GM21360 (cell line): ENCODE measurements around the gene HS6ST3.

Source experiments
- ATAC-seq: cut with Tn5 transposase; IDR thresholded peaks from one replicate; pipeline ENCODE4 v1.9.1; 2021; ENCODE audit warnings: mild to moderate bottlenecking, moderate library complexity; ENCODE audit not compliant: unreplicated experiment

Gene HS6ST3

DNA sequence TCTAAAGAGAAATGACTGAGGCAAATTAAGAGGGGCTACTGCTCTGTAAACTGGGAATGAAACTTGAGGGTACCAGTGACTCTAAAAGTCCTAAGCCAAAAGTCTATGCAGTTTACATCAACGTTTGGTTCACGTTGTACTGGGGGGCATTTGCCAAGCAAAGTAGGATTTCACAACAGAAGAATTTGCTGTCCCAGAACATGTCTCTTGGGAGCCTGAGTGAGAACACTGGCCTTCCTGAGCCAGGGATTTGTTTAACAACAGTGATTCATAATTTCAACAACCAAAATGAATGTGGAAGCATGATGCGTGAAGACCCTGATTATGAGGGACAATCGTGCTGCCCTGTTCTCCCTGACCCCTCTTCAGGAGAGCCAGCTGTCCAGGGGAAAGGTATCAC, 726.4 kb downstream of the HS6ST3 start:
- ATAC-seq = no peak

DNA sequence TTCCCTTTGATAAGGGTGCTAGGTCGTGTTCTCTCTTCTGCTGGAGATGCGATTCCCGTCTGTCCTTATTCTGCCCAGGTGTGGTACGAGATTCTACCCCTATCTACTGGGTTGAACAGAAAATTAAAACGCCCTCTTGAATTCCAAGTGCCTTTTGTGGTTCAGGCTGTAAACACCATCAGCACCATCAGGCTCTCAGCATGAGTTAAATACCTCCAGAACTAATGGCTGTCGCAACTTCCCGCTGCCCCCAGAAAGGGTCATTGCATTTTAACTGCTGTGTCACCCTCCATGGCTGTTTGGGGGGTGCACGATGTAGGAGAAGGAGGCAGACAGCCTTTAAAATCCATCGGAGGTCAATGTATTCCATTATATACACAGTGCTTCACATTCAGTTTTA, 727.0 kb downstream of the HS6ST3 start:
- ATAC-seq = no peak

DNA sequence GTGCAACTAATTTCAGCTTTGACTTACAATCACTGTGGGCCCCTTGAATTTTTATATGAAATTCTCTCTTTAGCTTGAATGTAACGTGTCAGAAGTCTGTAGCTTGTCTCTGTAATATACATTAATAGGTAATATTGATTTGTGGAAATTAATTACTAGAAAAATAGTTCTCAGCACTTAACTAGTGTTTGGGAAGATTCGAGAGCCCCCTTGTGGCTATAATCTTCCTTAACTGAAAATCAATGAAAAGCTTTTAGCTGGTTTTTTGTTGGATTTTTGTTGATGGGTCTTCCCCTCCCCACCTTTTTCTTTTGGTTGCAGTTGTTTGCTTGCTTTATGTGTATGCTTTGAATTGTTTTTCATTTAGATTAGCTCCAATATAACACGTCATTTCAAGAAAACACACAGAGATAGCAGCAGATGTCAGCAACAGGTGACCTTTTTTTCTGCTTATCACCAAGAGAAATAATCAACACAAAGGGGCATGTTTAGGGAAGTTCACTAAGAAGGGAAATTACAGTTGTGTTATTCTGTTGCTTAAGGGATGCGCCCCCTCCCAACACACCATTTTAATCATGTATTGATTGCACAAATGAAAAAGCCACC, 727.5 kb downstream of the HS6ST3 start:
- no peak for ATAC-seq

DNA sequence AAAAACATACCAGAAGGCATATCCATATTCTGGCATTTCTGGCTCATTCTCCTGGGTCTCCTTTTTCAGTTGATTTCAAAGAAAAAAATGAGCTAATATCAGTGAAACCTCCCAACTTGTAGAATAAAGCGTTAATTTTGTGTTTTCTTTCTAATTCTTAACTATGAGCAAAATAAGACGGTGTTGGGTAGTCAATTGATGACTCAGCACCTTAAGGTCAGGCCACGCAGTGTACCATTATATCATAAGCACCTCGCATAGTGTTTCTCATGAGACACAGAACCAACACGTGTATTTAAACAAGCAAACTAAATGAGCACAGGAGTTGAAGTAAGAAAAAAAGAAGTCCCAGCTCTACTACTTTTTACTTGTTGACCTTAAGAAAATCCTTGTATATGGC, 729.5 kb downstream of the HS6ST3 start:
- ATAC-seq = no peak

DNA sequence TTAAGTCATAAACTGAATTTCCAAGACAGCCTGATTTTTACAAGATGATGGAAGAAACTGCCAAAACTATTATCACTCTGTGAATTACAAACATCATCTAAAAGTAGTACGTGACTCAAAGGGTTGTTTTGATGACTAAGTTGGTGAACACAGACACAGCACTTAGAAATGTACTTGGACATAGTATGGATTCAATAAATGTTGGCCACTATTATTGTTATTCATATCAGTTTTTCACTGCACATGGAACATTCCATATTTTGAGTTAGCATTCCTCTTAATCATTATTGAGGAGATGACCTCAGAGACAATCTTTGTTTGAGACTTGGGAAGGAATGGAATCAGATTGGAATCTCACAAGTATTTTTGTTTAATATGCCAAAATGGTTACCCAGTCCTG, 731.5 kb downstream of the HS6ST3 start:
- no peak for ATAC-seq

DNA sequence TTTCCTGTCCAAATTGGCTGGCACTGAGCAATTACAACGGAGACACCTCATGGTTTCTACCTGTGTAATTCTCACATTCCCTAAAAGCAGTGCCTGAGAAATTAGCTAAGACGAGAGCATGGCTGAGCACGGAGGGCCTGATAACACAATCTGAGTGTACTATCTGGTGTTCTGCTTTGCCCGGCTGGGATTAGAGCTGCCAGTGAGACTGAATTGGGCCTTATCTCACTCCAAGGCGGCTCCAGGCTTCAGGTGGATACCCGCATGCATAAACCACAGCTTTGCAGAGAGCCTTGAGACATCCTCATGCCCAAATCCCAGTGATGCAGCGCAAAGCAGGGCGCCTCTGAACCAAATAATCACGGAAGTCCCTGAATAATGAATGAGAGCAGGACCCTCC, 732.1 kb downstream of the HS6ST3 start:
- ATAC-seq = no peak

DNA sequence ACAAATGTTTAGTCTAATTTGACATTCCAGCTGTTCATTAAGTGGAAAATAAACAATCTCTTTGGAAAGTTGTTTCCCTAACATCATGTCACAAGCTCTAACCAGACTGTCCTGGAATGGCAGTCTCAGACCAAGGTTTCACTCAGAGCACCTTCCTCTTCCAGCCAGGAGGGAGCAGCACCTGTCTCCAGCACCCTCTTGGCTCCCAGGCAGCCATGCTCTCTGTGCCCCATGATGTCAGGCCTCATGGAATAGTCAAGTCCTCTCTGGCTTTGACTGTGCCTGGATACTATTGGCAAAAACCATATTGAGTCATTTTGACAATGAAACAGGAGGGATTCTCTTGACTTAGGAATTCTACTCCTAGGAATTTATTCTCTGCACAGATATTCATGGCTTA, 733.0 kb downstream of the HS6ST3 start:
- peak; percentile 88 for ATAC-seq

DNA sequence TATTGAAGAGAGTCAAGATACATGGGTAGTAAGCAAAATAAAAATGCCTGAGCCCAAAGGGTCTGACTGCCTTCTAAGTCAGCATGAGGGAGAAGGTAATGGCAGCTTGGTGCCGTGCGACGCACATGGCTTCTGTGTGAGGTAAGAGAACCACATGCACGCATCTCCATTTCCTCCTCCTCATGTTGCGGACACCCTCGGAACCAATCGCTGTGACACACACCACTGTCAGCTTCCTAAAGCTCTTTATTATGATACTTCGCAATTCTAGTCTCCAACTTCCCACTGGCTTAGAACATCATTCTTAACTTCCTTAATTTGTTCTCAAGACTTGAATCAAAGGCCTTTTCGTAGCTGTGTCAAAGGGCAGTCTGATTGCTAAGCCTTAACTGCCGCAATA, 734.2 kb downstream of the HS6ST3 start:
- no peak for ATAC-seq

DNA sequence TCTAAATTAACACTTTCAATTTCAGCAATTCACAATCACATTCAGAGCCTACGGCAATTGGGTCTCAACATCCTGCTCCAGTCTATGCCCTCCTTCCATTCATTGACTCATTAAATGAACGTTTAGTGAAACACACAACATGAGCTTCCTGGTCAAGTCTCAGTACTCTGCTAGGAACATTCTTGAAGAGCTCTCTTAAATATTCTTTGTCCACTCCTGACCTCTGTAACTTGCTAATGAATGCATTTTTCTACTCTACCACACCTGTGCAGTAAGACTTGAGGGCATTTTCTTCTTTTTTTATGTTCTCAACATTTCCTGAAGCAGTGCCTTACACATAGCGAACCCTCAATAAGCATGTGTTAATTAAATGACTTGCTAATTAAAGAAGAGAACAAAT, 735.7 kb downstream of the HS6ST3 start:
- no peak for ATAC-seq

DNA sequence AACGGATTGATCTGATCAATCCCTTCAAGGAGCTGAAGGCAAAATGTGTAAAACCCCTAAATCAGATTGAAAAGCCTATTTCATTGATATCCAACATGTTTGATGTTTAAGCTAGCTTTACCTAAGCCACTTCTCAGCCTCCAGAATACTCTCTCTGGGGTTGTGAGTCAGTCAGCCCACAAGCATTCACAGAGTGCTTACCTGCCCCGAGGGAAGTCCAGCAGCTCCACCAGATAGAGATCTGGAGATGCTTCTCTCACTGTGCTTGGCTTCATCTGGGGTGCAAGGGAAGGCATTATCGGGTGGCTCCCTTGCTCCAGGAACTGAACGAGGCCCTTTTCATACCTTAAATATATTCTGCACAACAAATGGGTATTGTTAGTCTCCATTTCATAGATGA, 744.7 kb downstream of the HS6ST3 start:
- ATAC-seq = no peak

DNA sequence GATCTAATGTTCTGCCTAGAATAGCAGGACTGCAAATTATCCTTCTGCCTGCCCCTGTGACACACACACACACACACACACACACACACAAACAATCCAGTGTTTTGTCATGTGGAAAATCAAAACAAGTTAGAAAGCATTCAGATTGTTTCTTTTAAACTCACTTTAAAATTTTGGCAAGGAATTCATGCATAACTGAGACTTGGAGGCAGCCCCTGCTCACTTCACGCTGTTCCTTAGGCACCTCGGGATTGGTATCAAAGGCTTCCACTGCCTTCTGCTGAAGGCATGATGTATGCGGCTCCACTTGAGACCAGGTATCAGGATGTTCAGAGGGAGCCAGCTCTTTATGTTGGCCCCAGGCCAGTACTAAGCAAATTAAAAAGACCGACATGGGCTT, 745.6 kb downstream of the HS6ST3 start:
- no peak for ATAC-seq

DNA sequence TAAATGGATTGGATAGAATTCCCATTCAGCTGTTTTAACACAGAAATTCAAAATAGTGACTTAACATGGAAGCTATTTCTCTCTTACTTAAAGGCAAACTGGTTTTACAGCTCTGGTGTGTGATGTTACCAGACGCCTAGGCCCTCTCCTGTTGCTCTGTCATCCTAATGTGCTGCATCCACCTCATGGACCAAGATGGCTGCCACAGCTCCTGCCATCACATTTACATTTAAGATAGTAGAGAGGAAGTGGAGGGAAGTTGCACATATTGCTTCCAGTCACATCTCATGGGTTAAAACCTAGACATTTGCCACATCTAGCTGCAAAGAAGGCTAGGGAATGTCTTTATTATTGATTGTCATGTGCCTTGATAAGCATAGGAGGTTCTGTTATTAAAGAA, 746.8 kb downstream of the HS6ST3 start:
- ATAC-seq = no peak

DNA sequence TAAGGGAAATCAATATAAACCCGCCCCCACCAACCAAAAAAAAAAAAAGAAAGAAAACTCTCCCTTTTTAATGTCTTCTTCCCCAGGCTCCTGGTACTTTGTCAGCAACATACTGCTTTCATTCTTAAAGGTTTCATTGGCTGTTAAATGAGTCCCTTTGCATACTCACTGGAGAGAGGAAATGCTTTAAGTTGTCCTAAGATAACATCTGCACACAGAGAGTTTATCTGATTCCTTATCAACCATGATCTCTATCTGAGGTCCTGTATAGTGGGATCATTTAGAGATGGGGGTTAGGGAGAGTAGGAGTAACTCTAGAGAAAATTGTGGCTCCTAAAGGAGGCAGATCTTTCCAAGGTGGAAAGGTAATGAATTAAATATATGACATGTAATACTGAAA, 747.9 kb downstream of the HS6ST3 start:
- ATAC-seq = no peak

DNA sequence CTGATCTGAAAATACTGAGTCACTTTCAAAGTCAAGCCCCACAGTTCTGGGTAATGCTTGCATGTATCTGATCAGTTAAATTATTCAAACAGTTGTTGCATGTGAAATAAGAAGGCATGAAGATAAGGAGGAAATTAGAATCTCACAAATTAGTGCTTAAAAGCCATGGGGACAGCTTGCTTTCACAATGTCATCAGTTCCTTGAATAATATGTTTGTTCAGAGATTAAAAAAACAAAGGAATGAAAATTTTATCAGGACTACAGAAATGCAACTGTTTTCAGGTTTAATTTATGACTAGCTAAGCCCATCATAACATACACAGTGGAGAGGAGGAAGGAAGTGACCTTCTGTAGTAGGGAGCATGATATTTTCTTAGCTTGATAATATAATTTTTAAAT, 754.3 kb downstream of the HS6ST3 start:
- ATAC-seq = no peak

DNA sequence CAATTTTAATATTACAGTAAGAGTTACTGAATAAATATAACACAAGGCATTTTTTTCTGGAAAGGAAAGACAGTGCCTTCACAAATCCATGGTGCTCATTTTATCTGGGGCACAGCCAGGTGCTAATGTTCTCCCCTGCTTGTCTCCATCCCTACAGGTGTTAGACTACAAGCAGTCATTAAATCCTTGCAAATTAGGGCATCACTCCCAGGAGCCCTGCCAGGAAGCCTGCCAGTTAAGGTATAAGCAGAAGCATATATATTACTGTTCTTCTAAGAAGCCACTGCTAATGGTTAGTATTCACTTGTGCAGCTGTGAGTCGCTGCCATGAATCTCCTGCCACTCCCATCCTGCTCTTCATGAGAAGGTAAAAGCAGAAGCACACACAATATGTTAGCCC, 754.7 kb downstream of the HS6ST3 start:
- ATAC-seq = no peak

DNA sequence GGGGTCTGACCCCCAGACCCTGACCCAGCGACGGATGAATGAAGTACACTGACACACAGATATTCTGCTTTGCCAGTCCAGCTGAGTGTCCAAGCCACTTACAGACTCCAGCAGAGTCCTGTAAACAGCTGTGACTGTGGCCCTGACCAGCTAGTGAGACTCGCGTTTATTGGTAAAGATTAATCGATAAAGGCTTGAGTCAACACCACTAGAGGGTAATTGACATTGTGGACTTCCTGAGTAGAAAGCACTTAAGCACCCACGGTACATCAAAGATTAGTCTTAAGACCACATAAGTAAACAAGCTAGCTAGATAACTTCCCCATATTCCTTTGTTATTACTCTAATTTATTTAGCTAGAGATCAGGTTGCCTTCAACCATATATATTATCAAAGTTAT, 758.4 kb downstream of the HS6ST3 start:
- no peak for ATAC-seq

DNA sequence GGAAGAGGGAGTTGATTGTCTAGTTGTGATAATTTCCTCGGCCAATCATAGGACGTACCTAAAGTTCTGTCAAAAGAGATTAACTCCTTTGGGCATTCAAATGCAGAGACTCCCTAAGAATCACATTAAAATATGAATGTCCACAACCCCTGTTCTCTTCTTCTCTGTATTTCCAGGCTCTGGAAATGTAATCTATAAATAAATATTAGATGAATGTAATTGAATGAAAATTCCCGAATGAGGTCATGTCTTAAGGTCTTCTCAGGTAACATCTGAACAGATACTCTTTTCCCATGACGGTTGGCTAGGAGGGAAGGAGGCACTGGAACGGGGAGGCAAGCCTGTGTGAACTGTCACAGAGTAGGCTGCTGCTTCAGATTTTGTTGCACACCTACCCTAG, 759.2 kb downstream of the HS6ST3 start:
- no peak for ATAC-seq

DNA sequence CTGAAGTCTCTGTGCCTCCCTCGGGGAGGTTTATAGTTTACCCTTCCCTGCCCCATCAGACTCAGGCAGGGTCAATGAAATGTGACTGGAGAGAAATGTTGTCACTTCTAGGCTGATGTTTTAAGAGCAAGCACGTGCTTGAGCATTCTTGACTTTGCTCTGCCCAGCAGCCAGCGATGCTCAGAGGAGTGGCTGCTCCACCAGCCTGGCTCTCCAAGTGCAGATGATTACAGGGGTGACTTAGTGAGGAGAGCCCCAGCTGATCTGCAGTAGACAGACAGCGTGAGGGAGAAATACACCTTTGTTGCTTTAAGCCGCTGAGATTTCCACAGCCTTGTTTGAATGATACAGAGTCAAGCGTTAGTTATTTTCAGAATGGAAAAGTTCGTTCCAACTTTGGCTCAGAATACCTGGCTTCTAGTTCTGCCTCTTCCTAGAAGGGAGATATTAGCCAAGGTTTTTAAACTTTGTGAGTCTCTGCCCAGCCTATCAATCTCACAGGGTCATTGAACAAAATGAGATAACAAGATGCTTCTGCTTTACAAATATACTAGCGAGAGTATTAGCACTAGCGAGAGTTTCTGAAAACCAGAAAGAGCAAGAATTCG, 760.7 kb downstream of the HS6ST3 start:
- no peak for ATAC-seq

DNA sequence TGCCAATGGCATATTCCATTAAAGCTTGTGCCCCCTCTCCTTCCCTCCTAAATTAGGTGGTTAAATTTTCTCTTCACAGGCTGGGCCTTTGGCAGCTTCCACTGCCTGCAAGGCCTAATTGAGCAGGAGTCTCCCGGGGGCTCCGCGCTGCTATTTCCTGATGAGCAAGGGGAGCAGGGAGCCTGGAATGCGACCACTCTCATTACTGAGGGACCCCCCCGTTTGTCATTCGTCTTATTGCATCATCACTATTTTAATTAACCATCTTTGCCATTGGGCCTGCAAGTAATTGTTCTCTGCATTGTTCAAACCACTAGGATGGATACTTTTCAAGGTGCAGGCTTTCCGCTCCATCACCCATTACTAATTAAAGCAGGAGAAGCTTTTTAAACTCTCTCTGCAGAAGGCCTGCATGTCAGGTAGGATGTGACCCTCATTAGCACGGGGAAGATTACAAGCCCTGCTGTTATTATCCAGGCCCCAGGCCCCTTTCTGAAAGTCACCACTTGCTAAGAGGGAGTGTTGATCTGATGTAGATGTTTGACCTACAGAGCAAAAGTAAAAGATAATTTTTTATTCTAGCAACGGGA, 762.0 kb downstream of the HS6ST3 start:
- no peak for ATAC-seq

DNA sequence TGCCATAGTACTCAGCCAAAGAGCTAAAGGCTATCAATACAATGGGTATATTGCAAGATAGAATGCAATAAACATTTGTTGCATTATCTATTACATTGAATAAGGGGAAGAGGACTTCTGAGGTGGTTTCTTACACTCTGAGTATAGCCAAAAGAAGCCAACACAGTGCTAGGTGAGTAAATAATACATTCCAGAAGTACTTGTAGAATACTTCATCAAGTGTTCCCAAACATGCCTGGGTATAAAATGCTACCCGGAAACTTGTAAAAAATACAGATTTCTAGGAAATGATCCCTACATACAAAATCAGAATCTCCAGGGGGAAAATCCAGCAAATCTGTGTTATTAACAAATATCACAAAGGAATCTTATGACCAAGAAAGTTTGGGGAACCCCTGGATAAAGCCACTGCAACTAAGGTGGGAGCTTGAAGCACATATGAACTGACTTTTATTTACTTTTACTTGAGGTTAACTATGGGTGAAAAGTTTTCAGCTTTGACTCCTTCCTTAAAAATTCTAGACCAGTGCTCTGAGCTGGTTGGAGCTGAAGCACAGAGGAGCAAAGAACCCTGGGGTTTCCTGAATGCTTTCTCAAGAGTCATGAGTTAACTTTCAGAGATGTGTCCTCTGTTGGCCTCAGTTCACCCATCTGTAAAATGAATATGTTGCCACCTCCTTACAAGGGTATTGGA, 768.4 kb downstream of the HS6ST3 start:
- ATAC-seq = no peak

DNA sequence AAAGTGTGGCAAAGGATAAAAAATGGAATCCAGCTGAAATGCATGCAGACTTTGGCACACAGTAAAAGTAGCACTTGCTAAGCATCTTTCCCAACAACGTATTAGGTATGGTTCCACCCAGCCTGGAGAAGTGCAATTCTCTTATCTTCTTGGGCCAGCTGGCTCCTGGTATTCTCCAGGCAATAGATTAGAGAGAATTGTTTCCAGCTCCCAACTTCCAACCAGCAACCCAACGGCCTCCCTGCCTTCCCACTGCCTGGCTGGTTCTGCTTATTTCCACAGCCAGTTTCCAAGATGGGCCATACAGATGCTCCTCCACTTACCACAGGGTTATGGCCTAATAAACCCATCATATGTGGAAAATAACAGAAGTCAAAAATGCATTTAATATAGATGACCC, 771.0 kb downstream of the HS6ST3 start:
- ATAC-seq = no peak

DNA sequence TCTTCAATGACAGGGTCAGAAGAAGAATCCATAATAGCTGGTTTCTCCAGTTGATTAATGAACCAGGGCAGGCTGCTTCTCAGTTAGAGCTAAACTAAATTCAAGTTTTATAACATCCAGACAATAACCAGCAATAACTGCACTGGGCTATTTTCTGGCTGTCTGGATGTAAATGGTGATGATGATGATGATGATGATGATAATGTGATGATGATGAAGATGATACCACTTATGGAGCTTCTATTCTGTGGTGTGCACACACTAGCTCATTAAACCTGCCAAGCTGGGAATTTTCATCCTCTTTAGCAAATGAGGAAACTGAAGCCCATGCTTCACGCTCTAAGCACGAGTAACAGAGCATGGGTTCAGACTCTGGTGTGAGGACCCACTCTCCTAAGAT, 772.2 kb downstream of the HS6ST3 start:
- no peak for ATAC-seq
